ENCODE data around the gene ZNF362. TPM values are rescaled to one million over a fixed set of nuclear protein-coding genes. Genes with fewer than 3 reads are reported as not detected.

The ZNF362 gene
- total and polyA plus RNA-seq, 2 of the 13 experiments (the other 11 are each of a cell fraction or from before 2014, with no cell fraction given), result 8.3 to 14.2 TPM

DNA sequence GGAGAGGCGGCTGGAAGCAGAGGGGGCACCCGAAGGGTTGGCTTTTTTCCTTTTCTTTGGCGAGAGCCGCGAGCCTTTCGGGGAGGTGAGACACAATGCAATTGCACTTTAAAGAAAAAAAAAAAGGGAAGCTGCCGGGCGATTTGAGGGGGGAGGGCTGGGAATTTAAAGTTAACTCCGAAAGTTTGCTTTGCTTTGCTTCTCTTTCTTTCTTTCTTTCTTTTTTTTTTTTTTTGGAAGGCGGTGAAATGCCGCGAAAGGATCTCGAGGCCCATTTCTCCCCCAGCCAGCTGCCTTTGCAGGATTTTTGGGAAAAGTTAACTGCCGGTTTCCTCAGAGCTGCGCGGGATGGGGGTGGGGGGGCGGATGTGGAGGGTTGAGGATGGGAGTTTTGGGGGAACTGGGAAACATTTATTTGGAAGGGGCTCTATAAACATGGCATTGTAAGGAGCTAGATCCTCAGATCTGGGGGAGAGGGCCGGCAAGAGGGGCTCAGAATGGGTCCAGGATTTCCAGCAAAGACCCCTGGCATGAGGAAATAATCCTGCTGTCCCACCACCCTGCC, 997 bp downstream of the ZNF362 start:
- no peak for FAIRE-seq
- BruUV-seq (replicated peaks), result no TSS peak

More for the DNA sequence above, 997 bp downstream of the ZNF362 start:
- Histone ChIP-seq H3K4me3 (replicated peaks in 1 of 3; ENCODE audit: insufficient read depth in 1 of 3, low read depth in 2 of 3, low read length in 3 of 3) (peak overlapping the region; percentile 72 to 98 (median 86)), H3K27me3 (ENCODE audit: control insufficient read depth in 1 of 2, insufficient read depth in 2 of 2, low read length in 2 of 2) (no peaks in the 10 kb centered on the region; a peak in 1 of 5 replicates), H3K9ac (ENCODE audit: insufficient read depth, low read depth, low read length) (peak overlapping the region; percentile 90), H3K4me1 (ENCODE audit: insufficient read depth, low read length) (peaks cover 53% of the 10 kb centered on the region), H3K27ac (ENCODE audit: extremely low read length, insufficient read depth, low read length) (peak overlapping the region; percentile 97), H3K9me3 (ENCODE audit: low read length) (no peaks in the 10 kb centered on the region), H2AFZ (ENCODE audit: low read length) (no peak overlapping the region), H3K79me2 (ENCODE audit: insufficient read depth, low read length) (peaks cover 47% of the 10 kb centered on the region), H4K20me1 (ENCODE audit: insufficient read depth, low read length) (peaks cover 13% of the 10 kb centered on the region), H3K36me3 (replicated peaks in 1 of 2; ENCODE audit: control insufficient read depth in 1 of 2, insufficient read depth in 2 of 2, low read length in 2 of 2) (no peaks in the 10 kb centered on the region), H3K4me2 (ENCODE audit: low read depth, low read length) (peak overlapping the region; percentile 95)
- no peak for TF ChIP-seq NFIC (IDR thresholded peaks at IDR 0.05; ENCODE audit: low read length)
- TF ChIP-seq KDM5A (IDR thresholded peaks at IDR 0.05; ENCODE audit: borderline replicate concordance, low read length), result 0 out of 2 replicates have a peak, but pooled peaks have one; percentile 16
- no peak for TF ChIP-seq NFE2L2 (IDR thresholded peaks at IDR 0.05; ENCODE audit: low read length)
- TF ChIP-seq, protein P1, sequence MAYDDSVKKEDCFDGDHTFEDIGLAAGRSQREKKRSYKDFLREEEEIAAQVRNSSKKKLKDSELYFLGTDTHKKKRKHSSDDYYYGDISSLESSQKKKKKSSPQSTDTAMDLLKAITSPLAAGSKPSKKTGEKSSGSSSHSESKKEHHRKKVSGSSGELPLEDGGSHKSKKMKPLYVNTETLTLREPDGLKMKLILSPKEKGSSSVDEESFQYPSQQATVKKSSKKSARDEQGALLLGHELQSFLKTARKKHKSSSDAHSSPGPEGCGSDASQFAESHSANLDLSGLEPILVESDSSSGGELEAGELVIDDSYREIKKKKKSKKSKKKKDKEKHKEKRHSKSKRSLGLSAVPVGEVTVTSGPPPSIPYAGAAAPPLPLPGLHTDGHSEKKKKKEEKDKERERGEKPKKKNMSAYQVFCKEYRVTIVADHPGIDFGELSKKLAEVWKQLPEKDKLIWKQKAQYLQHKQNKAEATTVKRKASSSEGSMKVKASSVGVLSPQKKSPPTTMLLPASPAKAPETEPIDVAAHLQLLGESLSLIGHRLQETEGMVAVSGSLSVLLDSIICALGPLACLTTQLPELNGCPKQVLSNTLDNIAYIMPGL (CRISPR knock-in tag; IDR thresholded peaks at IDR 0.05; ENCODE audit: borderline replicate concordance in 1 of 2, low read depth in 1 of 2), result peak in 1 of 2 experiments; percentile 8; a peak in 2 of 4 replicates
- TF ChIP-seq KAT7 (CRISPR knock-in tag; IDR thresholded peaks at IDR 0.05; ENCODE audit: borderline replicate concordance), result no peak
- TF ChIP-seq YEATS4 (CRISPR knock-in tag; IDR thresholded peaks at IDR 0.05; ENCODE audit: borderline replicate concordance), result no peak
- TF ChIP-seq ZNF761 (CRISPR knock-in tag; conservative IDR thresholded peaks at IDR 0.05), result 0 out of 2 replicates have a peak, but pooled peaks have one; percentile 7
- TF ChIP-seq, protein P2, sequence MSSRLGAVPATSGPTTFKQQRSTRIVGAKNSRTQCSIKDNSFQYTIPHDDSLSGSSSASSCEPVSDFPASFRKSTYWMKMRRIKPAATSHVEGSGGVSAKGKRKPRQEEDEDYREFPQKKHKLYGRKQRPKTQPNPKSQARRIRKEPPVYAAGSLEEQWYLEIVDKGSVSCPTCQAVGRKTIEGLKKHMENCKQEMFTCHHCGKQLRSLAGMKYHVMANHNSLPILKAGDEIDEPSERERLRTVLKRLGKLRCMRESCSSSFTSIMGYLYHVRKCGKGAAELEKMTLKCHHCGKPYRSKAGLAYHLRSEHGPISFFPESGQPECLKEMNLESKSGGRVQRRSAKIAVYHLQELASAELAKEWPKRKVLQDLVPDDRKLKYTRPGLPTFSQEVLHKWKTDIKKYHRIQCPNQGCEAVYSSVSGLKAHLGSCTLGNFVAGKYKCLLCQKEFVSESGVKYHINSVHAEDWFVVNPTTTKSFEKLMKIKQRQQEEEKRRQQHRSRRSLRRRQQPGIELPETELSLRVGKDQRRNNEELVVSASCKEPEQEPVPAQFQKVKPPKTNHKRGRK (CRISPR knock-in tag; IDR thresholded peaks at IDR 0.05), result no peak
- 0 out of 2 replicates have a peak, but pooled peaks have one; percentile 11 for TF ChIP-seq TBX2 (CRISPR knock-in tag; IDR thresholded peaks at IDR 0.05; ENCODE audit: borderline replicate concordance)
- 0 out of 2 replicates have a peak, but pooled peaks have one; percentile 3 for TF ChIP-seq ZNF563 (CRISPR knock-in tag; IDR thresholded peaks at IDR 0.05)
- TF ChIP-seq, protein P3, sequence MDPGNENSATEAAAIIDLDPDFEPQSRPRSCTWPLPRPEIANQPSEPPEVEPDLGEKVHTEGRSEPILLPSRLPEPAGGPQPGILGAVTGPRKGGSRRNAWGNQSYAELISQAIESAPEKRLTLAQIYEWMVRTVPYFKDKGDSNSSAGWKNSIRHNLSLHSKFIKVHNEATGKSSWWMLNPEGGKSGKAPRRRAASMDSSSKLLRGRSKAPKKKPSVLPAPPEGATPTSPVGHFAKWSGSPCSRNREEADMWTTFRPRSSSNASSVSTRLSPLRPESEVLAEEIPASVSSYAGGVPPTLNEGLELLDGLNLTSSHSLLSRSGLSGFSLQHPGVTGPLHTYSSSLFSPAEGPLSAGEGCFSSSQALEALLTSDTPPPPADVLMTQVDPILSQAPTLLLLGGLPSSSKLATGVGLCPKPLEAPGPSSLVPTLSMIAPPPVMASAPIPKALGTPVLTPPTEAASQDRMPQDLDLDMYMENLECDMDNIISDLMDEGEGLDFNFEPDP (CRISPR knock-in tag; conservative IDR thresholded peaks at IDR 0.05), result 0 out of 2 replicates have a peak, but pooled peaks have one; percentile 38
- peak; percentile 8; the same call in 1 of the 2 replicates for TF ChIP-seq POLR2G (IDR thresholded peaks at IDR 0.05; ENCODE audit: low read depth, low read length)
- TF ChIP-seq, protein P4, sequence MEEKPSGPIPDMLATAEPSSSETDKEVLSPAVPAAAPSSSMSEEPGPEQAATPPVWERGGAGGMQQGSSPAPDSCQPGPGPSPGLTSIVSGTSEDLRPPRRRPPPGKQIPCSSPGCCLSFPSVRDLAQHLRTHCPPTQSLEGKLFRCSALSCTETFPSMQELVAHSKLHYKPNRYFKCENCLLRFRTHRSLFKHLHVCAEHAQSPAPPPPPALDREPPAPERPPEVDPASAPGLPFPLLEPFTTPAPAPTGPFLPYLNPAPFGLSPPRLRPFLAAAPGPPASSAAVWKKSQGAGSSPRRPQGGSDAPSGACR (CRISPR knock-in tag; IDR thresholded peaks at IDR 0.05), result 0 out of 2 replicates have a peak, but pooled peaks have one; percentile 22
- TF ChIP-seq RBM39 (IDR thresholded peaks at IDR 0.05; ENCODE audit: low read depth, low read length, poor library complexity, severe bottlenecking), result peak; percentile 15
- TF ChIP-seq ZNF558 (CRISPR knock-in tag; IDR thresholded peaks at IDR 0.05; ENCODE audit: borderline replicate concordance), result 0 out of 2 replicates have a peak, but pooled peaks have one; percentile 1
- DNase-seq (ENCODE audit: low spot score) (no peak), ATAC-seq (no peak)
- in situ Hi-C loops (cut with HindIII; ENCODE audit: extremely low pct_ligation_motif_present, low pct_unique_long_range_greater_than_20kb) (no loop called here), intact Hi-C loops (cut with micrococcal nuclease; ENCODE audit: unreplicated experiment) (loop anchor here (5.0 to 10.0 kb wide), 2 partner anchors 40 to 132 kb away; no protein-coding TSS in a partner anchor)
- POLR2A ChIA-PET, result interaction anchor here (0.5 to 1.9 kb wide), 12 partner anchors 9 to 130 kb away, joined by 3 to 10 read pairs (median 4); partner anchors contain the start of gene A3GALT2
- CTCF ChIA-PET (ENCODE audit: low intra/inter-chr PET ratio, low total read pairs), result no interaction called here
- 2% methylated on average over 18 of the region's 18 CpGs for WGBS (ENCODE audit: low lambda C conversion rate)

All from HepG2 (cell line).